Middle frontal gyrus (tissue), 1 donor: ENCODE results near the gene FIGLA.
"Not testable (repeated sequence)": the region's sequence is repeated elsewhere in the genome, so short reads cannot be mapped to it uniquely, and the experiment has no call there.

ENCODE experiments used
- DNase-seq: peaks from one replicate; pipeline ENCODE4 v3.0.0-alpha.2; 2015; ENCODE audit warnings: low spot score; ENCODE audit errors: extremely low spot score

FIGLA gene

DNA sequence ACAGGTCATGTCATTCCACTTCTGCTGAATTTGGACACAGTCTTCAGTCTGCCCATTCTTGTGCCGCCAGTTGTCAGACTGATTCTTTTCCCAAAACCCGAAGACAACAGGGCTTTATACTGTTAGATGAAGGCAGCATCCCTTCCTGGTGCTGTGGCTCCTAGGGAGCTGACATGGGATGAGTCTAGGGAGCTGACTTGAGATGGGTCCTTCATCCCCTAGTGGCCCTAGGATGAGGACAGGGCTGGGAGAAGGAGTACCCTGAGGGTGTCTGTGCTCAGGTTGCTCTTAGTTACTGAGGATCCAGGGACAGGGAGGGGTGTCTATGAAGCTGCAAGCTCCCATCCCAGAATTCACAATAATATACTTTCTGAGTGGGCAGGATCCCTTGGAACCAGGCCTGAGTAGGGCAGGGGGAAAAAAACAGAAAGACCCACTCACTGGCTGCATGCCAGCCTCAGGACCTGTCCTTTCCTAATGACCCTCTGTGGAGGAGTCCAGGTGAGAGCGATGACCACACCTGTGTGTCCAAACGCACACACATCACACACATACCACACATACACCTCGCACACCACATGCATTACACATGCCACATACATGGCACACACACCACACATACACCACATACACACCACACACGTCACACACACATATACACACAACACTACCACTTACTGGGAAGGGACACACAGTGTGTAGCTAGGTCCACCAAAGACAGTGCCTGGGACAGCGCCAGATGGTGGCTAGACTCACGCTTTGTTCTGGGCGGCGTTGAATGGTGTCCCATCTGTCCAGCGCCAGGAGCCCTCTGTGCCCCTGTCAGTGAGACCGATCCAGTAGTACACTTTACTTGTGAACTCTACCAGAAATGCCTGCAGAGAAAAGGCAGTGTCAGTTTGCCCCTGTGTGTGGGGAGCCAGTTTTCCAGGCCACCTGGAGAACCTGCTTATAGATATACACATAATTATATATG is 18.8 kb upstream of the FIGLA start:
- DNase-seq = no peak

DNA sequence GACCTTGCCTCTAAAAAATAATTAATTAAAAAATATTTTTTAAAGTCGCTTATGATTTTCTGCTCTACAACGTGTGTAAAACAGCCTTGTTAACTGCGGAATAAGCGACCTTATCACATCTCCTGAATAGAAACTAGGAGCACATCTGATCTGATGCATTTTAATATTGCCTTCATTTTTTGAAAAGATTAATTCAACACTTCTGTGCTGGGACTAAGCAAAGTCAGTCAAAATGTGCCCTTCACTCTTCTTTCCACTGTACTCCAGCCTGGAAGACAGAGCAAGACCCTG is 17.3 kb upstream of the FIGLA start:
- no peak for DNase-seq

DNA sequence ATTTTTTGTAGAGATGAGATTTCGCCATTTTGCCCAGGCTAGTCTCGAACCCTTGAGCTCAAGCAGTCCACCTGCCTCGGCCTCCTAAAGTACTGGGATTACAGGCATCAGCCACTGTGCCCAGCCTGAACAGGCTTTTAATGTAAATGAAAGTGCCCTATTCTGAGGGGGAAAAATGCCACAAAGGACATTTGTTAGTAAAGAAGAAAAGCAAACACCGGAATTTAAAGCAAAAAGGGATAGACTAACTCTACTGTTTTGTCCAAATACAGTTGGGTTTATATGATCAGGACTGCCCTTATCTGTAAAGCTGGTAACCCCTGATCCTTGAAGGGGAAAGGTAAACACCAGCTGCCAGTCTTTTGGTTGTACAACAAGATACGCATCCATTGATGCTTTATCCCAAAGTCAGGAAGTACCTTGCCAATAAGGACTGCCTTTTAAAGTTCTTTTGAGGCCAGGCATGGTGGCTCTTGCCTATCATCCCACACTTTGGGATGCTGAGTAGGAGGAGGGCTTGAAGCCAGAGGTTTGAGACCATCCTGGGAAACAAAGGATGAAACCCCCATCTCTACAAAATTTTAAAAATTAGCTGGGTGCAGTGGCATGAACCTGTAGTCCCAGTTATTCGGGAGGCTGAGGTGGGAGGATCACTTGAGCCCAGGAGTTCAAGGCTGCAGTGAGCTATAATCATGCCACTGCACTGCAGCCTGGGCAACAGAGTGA is 16.8 kb upstream of the FIGLA start:
- no peak for DNase-seq

DNA sequence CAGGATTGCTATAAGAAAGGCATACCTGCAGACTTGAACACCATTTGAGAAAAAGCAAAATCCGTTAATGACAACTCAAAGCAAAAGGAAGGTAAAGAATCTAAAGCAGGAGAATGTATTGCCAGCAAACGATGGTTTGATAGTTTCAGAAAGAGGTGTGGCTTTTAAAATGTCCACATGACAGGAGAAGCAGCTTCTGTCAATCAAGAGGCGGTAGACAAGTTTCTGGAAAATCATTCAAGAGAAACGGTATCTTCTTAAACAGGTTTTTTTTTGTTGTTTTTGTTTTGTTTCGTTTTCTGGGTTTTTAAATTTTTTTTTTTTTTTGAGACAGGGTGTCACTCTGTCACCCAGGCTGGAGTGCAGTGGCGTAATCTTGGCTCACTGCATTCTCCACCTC is 16.2 kb upstream of the FIGLA start:
- no peak for DNase-seq

DNA sequence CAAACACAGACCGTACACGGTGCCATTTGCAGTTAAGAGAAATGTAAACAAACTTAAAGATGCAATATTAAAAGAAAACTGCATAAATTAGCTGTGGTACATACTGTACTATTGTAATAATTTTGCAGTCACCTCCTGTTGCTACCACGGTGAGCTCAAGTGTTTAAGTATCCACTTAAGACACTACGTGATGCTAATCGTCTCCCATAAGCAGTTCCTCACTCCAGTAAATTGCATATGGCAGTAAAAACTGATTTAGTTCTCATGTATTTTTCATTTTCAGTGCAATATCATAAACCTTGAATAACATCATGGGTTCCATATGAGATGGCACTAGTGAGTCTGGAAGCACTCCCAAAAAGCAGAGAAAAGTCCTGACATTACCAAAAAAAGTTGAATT is 15.6 kb upstream of the FIGLA start:
- DNase-seq = no peak

DNA sequence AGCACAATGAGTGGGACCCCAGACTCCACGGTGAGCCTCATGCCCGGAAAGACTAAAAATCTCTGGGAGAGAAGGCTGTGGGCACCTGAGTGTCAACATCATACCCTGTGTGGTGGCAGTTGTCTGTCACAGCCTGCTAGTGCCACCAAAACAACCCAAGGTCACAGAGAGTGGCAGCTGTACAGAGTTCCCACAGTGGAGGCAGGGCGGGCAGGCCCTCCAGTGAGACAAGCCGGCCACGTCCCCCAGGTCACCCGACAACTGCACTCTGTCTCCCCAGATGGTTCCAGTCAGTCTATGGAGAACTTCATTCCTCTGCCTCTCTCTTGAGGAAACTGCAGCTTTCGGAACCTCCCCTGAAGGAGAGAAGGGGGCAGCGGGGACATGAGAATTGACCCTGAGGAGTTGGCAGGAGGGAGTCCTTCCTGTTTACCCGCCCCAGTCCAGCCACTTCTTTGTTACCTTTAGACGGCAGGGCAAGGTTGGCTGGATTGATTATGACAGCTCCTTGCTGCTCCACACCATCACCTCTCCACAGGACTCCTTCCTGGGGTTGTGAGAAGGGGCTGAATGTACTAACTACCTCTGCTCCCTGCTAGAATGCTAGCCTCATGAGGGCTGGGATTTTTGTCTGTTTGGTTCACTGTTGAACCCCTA is 11.3 kb upstream of the FIGLA start:
- no peak for DNase-seq

DNA sequence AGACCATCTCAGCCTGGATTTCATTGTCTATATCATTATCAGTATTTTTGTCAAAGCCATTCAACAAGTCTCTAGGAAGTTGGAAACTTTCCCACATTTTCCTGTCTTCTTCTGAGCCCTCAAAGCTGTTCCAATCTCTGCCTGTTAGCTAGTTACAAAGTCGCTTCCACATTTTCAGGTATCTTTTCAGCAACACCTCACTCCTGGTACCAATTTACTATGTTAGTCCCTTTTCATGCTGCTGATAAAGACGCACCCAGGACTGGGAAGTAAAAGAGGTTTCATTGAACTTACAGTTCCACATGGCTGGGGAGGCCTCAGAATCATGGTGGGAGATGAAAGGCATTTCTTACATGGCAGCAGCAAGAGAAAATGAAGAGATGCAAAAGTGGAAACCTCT is 9.3 kb upstream of the FIGLA start:
- no peak for DNase-seq

DNA sequence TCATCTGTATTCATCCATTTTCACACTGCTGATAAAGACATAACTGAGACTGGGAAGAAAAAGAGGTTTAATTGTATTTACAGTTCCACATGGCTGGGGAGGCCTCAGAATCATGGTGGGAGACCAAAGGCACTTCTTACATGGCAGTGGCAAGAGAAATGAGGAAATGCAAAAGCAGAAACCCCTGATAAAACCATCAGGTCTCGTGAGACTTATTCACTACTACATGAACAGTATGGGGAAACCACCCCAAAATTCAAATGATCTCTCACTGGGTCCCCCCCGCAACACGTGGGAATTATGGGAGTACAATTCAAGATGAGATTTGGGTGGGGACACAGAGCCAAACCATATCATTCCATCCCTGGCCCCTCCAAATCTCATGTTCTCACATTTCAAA is 7.6 kb upstream of the FIGLA start:
- DNase-seq = not testable (repeated sequence)

DNA sequence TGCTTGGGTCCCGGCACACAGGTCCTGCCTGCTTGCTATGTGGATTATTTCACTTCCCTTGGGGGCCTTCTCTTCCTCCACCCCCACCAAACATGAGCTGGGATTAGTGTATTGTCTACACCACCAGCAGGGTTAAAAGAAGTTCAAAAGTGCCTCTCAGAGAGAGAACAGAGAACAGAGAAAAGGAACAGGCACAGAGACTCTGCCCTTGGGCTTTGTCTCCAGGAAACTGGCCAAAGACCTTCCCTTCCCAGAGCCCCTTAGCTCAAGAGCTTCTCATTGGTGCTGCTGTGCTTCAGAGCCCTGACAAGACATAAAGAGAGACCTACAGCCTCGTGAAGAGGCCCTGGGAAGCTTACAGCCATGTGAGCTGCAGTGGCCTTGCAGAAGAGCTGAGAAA is 7.1 kb upstream of the FIGLA start:
- no peak for DNase-seq

DNA sequence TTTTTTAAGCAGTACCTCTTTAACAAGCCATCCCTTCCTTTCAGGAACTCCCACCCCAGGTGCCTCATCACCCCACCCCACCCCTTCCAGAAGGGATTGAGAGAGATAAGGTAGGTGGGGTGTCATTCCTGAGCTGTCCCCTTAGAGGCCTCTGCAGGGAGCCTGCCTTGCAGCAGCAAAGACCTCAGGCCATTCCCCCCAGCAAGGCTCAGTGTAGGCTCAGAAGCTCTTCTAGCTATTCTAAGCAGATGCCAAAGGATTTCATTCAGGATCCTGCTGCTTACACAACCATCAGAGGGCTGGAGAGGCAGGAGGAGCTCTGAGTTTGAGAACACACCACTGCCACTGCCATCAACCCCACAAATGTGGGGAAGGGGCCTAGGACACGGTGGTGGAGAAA is 5.8 kb upstream of the FIGLA start:
- DNase-seq = no peak

DNA sequence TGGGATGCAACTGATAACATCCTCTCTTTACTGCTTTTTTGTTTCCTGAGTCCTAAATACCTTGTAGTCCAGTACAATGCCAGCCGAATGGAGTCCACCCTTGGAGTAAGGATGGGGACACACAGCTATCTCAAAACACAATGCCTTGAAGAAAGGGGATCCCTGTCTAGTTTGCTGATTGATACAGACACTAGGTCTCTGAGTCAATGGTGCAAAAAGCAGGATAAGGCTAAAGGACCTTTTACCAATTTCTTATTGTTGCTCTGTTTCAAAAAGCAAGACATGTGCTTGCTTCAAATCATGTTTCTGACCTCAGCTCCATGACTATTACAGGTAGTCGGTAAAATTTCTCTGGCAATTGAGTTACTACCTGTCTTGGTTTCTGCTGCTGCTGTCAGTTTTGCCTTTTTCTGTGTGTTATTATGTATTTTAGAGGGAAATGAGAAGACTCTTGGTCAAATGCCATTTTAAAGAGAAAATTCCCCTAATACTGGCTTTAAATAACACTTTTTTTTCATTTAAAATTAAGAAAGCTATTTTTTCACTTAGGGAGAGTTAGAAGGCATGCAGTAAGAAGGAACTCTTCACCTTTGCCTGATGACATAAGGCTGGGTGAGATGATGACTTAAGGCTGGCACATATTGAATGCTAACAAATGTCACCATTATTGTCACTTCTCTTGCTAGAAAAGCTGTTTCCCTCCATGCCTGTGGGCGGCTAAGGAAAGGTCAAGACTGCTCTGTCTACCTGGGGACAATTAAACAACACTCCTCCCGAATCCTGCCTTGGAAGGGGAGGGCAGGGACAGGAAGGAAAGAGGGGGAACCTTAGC is 4.9 kb upstream of the FIGLA start:
- no peak for DNase-seq

DNA sequence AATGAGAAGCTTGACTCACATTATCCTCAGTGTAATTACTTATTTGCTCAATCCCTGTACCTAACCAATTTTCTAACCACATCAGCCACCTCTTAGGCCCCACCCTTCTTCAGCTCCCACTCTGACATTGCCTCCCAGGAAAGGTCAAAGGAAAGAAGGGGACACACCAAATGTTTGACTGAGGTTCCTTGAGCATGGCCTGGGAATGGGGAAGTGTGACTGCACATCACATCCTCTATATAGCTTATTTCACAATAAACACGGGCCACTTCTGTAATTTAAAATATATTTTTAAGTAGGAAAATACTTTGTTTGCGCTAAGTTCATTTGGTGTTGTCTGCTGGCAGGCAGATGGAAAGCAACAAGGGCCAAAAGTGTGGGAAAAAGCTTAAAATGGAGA is 3.0 kb upstream of the FIGLA start:
- no peak for DNase-seq

DNA sequence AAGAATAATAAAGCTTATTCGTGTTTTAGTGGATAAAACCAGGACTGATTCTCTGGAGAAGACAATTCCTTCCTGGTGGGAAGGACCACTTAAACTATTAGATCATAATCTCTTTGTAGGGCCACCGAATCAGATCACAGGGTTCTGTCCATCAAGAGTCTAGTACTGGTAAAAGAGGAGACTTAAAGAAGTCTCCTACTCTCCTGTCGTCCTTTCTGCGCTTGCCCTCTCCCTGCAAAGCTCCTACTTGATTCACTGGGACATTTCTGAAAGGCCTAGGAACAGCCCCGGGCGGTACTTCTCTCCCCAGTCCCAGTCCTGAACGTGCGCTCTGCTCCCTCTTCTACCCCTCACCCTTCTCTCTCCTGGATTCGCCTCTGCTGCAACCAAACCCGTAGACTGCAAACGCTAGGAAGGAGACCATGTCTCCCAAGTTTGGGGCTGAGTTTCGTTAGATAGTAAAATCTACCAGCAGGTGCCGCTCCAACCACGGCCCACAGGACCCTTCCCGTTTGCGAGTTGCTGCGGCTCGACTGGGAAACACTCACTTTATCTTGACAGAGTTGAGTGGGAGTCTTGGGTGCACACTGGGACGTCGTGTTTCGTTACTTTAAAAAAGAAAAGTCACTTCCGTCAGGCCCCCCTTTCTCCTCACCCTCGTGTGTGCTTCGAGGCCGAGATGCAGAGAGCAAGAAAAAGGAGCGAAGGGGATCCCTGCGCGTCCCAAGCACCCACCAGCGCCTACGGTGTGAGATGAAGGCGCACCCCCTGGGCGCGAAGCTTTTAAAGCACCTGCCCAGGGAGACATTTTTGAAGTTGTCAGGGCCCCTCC is 923 bp downstream of the FIGLA start:
- DNase-seq = no peak

DNA sequence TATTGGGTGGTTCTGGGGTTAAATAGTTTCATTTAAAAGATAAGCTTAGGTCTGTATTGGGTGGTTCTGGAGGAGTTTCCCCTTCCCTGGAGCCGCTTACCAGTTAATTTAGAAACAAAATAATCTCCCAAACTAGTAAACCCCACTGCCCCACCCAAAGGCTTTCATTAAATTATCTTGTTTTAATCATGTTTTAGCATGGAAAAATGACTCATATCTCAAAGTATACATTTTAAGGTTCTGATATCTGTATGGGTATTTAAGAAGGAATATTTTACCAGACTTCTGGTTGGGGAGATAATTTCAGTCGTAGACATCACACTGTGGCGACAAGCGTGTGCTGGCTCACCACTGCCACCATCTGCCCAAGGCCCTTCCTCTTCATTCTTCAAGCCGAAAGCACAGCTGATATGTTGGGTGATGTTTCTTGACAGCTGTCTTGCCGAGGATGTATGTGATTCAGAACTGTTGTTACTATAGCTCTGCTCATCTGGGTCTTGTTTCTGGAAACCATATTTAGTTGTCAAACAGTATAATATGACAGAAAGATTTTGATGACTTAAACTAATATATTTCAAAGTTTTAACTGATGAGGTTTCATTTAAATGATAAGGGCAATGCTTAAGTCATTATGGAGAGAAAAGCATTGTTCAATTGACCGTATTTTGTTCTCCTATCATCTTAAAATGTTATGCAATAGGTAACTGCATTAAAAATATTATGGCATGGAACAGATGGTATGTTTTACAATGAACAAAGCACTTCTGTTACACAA is 5.1 kb downstream of the FIGLA start:
- no peak for DNase-seq

DNA sequence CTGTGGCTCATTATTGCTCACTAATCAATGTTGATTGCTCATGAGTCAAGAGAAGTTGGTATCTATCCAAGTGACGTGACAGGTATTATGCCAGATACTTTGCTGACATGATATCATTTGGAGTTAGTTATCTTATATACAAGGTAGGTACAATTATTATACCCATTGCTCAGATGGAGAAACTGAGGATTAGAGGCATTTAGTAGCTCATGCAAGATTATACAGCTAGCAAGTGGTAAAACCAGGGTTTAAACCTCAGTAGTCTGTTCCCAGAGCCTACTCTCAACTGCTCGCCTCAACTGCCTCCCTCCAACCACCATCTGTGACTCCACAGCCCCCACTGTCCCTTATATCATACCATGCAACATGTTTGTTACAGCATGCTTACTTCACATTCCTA is 6.1 kb downstream of the FIGLA start:
- no peak for DNase-seq

DNA sequence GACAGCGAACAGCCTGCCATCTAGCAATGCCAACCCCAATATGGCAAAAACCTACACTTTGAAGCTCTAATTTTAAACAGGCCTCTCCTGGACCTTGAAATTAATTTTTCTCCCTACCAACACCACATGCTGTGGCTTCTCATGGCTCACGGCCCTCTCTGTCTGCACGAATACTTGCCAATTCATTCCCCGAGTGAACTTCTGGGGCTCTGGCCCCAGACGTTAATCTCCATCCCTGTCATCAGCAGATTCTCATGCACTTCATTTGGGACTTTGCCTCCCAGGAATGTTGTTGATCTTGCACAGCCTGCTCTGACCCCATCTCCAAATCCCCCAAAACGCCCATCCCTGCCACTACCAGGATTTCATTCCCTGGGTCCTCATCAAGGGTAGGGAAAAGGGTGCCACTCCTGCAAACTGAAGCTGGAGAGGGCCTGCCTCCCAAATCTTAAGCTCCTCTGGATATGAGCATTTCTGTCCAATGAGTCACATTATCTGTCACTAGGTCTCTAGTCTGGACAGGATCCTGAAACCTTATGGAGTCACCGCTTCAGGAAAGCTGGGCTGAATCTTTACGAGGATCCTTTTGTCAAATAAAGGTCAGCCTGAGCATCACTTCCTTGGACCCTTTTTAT is 10.4 kb downstream of the FIGLA start:
- DNase-seq = no peak

DNA sequence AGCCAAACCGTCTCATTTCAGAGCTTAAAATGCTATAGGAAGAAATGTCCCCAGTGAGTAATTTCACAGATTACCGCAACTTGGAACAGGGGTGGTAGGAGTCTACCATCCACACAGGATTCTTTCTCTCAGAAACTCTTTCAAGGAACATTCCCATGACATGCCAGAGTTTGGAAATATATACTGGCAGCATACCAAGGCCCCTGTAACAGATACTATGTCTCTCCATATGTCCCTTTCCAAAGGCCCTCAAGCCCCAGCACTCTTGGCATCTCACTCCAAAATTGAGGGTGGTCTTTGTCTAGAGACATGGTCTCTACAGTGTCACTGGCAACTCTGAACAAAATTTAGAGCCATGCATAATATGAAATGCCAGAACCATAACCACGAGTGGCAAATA is 11.0 kb downstream of the FIGLA start:
- DNase-seq = no peak

DNA sequence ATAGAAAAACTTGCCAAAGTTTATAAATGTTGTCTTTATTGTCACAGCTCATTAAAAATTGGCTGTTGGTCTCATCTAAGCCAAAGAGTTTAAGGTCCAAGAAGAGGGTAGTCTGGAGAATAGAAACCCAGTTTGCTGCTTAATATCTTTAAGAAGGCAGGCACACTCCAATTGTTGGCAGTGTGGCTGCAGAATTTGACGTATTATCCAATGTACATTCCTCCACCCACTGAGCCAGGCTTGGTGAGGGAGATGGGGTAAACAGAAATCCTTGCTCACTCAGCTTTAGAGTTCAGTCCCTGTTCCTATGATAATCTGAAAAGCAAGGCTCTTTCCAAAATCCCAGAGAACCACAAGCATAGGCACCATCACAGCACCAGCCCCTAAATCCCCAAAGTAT is 11.8 kb downstream of the FIGLA start:
- DNase-seq = no peak

DNA sequence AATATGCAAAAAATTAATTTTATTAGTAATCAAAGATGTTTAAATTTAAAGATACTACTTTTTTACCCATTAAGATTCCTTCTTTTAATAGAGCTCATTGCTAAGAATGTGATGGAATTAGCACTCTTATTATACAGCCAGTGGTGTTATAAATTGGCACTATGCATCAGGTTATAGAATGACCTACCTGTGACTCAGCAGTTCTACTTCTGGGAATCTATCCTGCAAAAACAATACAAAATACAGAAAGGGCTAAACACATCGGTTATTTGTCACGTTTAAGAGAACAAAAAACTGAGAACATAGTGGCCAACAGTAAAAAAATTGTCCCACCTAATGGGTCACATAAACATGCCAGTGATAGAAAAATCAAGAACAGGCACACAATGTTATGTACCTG is 13.0 kb downstream of the FIGLA start:
- DNase-seq = no peak
